Measurements from ENCODE around the gene TSPEAR. TPM values are rescaled to one million over a fixed set of nuclear protein-coding genes. Genes with fewer than 3 reads are reported as not detected.

Gene TSPEAR
- total RNA-seq, 4 donors from 2014 or later = 0.21 to 1.3 (median 0.69) TPM

GRCh38 chr21:44749759-44750674 is 38.6 kb upstream of the TSPEAR start:
- WGBS, 2 donors = 83 to 90% methylated on average over 22 to 45 of the region's 47 CpGs
- TF ChIP-seq CTCF (IDR thresholded peaks at IDR 0.05) = no peak
- no peak for TF ChIP-seq POLR2A (IDR thresholded peaks at IDR 0.05)
- Histone ChIP-seq H3K4me1 (no peaks in the 10 kb centered on the region), H3K36me3 (no peaks in the 10 kb centered on the region), H3K27me3 (no peaks in the 10 kb centered on the region), H3K9me3 (no peaks in the 10 kb centered on the region), H3K27ac (no peak overlapping the region), H3K4me3 (replicated peaks in 1 of 3) (no peak overlapping the region)
- no peak for DNase-seq
- intact Hi-C loops (cut with DNase I) = no loop called here

- WGBS, 2 donors = 81 to 83% methylated on average over 17 to 20 of the region's 26 CpGs
- intact Hi-C loops (cut with DNase I) = no loop called here
- no peak overlapping the region for H3K4me3 ChIP-seq (replicated peaks in 1 of 3)
- no peaks in the 10 kb centered on the region for H3K9me3 ChIP-seq
- DNase-seq = no peak
- H3K27me3 ChIP-seq = no peaks in the 10 kb centered on the region
- TF ChIP-seq CTCF (IDR thresholded peaks at IDR 0.05) (no peak), POLR2A (IDR thresholded peaks at IDR 0.05) (no peak)
- H3K4me1 ChIP-seq = no peaks in the 10 kb centered on the region
- H3K36me3 ChIP-seq = no peaks in the 10 kb centered on the region
- H3K27ac ChIP-seq = no peak overlapping the region
Observed at GRCh38 chr21:44749116-44749758, 37.9 kb upstream of the TSPEAR start.

GRCh38 chr21:44748621-44749020 is 37.2 kb upstream of the TSPEAR start:
- H3K4me1 ChIP-seq = no peaks in the 10 kb centered on the region
- no peaks in the 10 kb centered on the region for H3K27me3 ChIP-seq
- WGBS, 2 donors = 71 to 81% methylated on average over 8 to 16 of the region's 16 CpGs
- H3K4me3 ChIP-seq (replicated peaks in 1 of 3) = no peak overlapping the region
- DNase-seq = no peak
- H3K27ac ChIP-seq = no peak overlapping the region
- no peaks in the 10 kb centered on the region for H3K36me3 ChIP-seq
- intact Hi-C loops (cut with DNase I) = no loop called here
- H3K9me3 ChIP-seq = no peaks in the 10 kb centered on the region
- no peak for TF ChIP-seq CTCF (IDR thresholded peaks at IDR 0.05)
- TF ChIP-seq POLR2A (IDR thresholded peaks at IDR 0.05) = no peak

- H3K27ac ChIP-seq = no peak overlapping the region
- 89 to 92% methylated on average over 1 of the region's 1 CpG for WGBS, 2 donors
- no peaks in the 10 kb centered on the region for H3K9me3 ChIP-seq
- no peaks in the 10 kb centered on the region for H3K27me3 ChIP-seq
- H3K4me1 ChIP-seq = no peaks in the 10 kb centered on the region
- no peak for DNase-seq
- TF ChIP-seq CTCF (IDR thresholded peaks at IDR 0.05) (peak in 2 of 6 experiments; percentile 15 to 38), POLR2A (IDR thresholded peaks at IDR 0.05) (no peak)
- H3K36me3 ChIP-seq = no peaks in the 10 kb centered on the region
- H3K4me3 ChIP-seq (replicated peaks in 1 of 3) = no peak overlapping the region
- intact Hi-C loops (cut with DNase I) = no loop called here
Observed at GRCh38 chr21:44742418-44743153, 31.2 kb upstream of the TSPEAR start.

Measured in thyroid gland (tissue), 4 donors.